Embryonic facial prominence (tissue), 1 donor: ENCODE measurements around the gene CPSF4L.
"Not testable (repeated sequence)": the region's sequence is repeated elsewhere in the genome, so short reads cannot be mapped to it uniquely, and the experiment has no call there.

Source experiments
- DNase-seq: peaks from one replicate; pipeline ENCODE4 v3.0.0-alpha.2; 2016; ENCODE audit errors: extremely low spot score

CPSF4L gene

DNA sequence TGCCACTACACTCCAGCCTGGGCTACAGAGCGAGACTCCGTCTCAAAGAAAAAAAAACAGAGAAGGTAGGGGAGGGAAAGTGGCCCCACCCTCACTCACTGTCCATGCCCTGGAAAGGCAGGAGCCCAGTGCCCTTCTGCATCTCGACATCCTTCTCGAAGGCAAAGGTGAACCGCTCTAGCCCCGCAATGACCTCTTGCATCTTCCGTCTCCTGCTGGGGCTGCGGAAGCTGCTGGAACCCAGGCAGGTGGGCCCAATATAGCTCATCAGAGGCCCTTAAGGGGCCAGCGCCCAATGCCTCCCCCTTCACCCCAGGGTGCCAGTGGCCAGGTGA lies at the start of gene CPSF4L:
CPSF4L (minus strand) TSS at position 264 of the 335 bp plus-strand sequence; CDS start at position 202, 62 bp downstream.
- DNase-seq, result no peak

- no peak for DNase-seq
Observed at GRCh38 chr17:73311428-73311780, 49.7 kb upstream of the CPSF4L start.

DNA sequence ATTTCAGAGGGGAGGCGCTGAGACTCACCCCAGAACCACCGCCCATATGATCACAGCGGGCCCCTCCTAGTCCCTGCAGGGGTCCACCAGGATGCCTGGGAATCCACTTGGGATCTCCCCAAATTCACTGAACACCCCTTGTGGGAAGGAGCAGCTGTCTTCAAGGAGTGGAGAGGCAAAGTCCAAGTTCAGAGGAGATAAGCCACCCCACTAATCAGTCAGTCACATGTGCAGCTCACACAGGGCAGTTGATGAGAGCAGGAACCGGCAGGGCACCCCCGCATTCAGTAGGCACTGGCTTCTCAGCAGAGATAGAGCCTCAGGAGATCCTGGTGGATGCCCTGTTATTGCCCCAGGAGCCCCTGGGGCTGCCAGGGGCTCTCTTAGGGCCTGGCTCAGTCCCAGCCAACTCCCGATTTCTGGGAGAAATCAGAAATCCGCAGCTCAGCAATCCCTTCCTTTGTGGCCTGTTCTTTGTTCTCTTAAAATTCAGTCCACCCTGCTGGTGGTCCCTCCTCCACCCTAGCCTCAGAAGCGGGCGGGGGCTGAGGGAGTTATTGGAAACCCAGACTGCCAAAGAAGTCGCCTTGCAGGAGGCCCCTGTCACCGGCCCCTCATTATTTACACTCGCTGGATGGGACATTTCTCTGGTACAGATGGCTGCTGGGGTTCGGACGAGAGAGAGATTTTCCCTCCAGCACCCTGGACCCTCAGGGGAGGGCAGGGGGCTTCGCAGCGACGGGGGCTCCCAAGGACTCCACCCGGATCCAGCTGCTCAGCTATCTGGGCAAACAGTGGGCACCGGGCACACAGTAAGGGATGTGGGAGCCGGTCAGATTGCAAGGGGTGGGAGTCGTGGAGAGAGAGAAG lies 48.3 kb upstream of the CPSF4L start:
- DNase-seq, result no peak

DNA sequence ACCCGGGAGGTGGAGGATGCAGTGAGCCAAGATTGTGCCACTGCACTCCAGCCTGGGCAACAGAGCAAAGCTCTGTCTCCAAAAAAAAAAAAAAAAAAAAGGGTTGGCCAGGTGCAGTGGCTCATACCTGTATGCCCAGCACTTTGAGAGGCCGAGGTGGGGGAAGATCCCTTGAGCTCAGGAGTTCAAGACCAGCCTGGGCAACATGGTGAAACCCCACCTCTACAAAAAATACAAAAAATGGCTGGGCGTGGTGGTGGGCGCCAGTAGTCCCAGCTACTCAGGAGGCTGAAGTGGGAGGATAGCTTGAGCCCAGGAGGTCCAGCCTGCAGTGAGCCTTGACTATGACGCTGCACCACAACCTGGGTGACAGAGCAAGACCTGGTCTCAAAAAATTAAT lies 47.3 kb upstream of the CPSF4L start:
- DNase-seq, result not testable (repeated sequence)

DNA sequence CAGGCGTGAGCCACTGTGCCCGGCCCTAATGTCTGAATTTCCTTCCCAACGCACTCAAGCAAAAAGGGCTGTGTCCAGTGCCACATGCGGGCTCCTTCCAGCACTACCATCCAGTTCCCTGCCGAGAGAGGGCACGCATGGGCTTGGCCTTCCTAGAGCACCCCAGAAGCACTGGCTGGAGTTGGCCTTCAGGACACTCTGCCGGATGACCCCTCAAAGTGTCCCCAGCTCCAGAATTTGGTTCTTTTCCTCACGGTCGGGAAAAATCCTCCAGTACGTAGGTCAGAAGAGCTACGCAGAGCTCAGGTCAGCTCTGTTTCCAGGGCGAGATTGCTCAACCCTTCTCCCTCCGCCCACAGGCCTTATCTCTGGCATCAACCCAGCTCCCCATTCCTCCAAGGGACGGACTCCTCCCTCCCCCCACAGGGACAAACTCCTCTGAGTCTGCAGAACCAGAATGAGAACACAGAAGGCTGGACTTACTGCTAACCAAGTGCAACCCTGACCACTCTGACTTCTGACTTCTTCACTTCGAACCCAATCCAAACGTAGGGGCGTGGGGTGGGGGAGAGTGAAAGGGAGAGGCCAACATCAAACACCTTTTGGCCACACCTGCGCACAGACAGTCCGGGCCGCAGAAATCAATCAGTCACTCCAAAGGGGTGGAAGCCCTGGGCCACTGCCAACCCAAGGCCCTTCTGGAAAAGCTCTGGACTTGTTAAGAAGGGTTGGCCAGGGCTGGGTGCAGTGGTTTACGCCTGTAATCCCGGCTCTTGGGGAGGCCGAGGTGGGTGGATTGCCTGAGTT lies 46.5 kb upstream of the CPSF4L start:
- no peak for DNase-seq

GRCh38 chr17:73307130-73307529 lies 45.5 kb upstream of the CPSF4L start:
- no peak for DNase-seq

DNA sequence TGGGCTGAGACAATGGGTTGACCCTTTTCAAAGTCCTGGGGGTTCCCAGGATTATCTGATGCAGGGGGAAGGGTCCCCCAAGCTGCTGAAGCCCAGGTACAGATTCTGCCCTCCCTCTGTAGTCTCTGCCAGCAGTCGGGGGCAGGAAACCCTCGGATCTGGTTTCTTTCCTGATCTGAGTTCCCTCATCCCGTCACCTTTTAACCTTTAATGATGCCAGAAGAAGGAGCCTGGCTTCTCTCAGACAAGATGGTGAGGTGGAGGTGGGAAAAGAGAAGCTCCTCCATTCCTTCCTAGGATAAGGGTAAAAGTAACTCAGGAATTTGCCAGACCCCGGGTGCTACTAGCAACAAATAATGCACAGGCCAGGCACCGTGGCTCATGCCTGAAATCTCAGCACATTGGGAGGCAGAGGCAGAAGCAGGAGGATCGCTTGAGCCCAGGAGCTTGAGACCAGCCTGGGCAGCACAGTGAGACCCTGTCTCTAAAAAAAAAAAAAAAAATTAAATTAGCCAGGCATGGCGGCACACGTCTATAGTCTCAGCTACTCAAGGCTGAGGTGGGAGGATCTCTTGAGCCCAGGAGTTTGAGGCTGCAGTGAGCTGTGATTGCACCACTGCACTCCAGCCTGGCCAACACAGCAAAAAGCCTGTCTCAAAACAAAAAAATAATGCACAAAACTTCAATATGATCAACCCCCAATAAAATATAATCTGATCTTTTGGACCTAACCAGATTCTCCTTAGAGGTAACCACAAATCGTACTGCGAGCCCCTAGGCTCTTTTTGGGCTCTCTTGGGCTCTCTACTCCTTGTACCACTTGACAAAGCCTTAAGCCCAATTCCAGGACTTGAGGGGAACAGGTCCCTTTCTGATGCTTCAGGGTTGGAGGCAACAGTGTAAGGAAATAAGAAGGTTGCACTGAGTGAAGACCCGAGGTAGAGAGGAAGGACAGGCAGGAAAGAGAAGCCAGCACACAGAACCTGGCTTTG lies 44.5 kb upstream of the CPSF4L start:
- no peak for DNase-seq

- no peak for DNase-seq
Observed at GRCh38 chr17:73304971-73305812, 43.5 kb upstream of the CPSF4L start.

DNA sequence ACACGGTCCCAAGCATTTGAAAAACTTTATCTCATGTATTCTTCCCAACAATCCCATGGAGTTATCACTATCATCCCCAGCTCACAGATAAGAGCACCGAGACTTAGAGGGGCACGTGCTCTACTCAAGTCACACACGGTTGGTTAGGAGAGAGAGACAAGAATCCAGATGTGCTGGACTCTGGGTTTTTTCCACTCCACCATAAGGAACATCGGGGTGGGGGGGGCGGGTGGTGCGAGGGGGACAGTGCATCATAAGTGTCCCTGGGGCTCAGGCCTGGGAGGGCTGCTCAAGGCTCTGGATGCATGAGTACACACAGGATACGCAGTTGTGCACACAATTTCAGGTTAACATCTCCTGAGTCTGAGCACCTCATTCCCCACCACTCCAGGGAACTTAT lies 42.8 kb upstream of the CPSF4L start:
- no peak for DNase-seq

- no peak for DNase-seq
Observed at GRCh38 chr17:73302189-73302588, 40.5 kb upstream of the CPSF4L start.

DNA sequence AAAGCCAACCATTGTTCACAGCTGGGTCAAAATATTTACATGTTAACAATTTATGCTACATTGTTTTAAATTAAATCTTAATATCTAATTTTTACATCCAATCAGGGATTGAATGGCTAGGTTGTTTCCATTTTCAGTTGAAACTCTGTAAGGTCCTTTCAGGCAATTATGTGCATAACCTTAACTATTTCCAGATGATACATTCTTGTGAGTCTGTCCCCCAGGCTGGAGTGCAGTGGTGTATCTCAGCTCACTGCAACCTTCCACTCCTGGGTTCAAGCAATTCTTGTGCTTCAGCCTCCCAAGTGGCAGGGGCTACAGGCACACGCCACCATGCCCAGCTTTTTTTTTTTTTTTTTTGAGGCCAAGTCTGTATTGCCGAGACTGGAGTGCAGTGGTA lies 39.7 kb upstream of the CPSF4L start:
- no peak for DNase-seq

GRCh38 chr17:73300392-73300791 lies 38.7 kb upstream of the CPSF4L start:
- DNase-seq, result no peak

GRCh38 chr17:73297934-73298861 lies 36.5 kb upstream of the CPSF4L start:
- no peak for DNase-seq

DNA sequence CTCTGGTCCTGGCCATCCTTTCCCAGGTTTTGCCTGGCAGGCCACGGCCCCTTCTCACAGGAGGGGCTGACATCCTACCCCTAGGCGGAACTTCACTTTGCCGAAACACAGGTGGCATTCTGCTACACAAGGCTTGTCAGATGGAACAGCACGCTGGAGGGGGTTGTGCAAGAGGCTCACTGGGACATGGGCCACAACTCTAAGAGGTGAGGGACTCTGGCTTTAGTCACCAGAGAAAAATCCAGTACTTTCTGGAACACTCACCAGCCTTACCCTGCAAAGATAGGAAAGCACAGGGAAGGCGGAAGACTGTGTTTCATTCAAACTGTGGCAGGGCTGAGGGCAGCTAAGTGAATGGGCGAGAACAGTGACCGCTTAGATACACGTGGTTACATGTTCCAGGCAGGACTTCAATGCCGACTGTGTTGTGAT lies 31.8 kb upstream of the CPSF4L start:
- DNase-seq, result no peak

DNA sequence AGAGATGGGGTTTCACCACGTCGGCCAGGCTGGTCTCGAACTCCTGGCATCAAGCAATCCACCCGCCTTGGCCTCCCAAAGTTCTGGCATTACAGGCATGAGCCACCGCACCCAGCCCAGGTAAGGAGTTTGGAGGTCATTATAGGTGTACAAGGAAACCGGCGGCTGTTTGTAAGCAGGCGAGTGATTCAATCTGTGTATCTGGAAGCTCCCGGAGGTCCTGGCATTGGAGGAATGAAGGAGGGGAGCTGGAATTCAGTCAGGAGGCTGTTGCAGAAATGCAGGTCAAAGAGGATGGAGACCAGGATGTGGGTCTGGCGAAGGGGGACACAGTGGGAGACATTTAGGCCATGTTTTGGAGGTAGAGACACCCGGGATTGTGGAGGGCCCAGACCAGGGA lies 31.4 kb upstream of the CPSF4L start:
- DNase-seq, result no peak

- no peak for DNase-seq
Observed at GRCh38 chr17:73292031-73292531, 30.4 kb upstream of the CPSF4L start.

GRCh38 chr17:73291260-73291801 lies 29.7 kb upstream of the CPSF4L start:
- DNase-seq, result no peak

DNA sequence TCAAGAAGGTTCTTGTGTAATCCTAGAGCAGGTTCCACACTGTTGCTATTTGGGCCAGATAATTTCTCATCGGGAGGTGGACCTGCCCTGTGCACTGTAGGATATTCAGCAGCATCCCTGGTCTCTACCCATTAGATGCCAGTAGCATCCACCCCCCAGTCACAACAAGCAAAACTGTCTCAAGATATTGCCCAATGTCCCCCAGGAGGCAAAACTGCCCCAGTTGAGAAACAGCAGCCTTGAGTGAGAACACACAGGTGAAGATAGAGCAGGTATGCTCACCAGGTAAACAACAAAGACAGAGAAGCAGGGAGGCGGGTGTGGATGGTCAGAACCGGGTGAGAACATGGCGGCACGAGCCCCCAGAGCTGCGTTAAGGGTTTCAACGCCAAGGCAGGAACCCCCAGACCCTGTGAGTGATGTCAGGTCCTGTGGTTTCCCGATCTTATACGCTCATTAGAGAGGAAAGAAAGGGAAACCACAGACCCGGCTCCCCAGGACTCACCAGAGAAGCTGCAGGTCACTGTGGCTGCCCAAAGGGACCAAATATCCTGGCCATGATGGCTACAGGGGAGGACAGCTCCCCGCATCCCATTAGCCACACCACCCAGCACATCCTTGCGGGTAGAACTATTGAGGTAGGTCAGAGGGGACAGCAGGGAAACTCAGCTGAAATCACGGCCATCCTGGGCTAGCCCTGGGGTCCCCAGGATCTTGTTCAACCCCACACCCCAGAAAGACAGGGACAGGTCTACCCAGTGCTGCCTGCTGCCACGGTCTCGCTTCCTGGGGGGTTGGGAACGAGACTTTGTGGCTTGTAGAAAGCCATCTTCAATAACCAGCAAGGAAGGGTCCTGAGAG lies 28.9 kb upstream of the CPSF4L start:
- DNase-seq, result no peak
